GM19099 (cell line): ENCODE data around the gene NRXN2.

ENCODE experiments used
- POLR2A ChIP-seq: IDR thresholded peaks from 3 replicates; pipeline ENCODE4 v1.6.1; 2011; ENCODE audit warnings: low read depth; ENCODE audit not compliant: insufficient read length; ENCODE audit errors: extremely low read depth

NRXN2 gene

GRCh38 chr11:64723117-64723906 is at the start of gene NRXN2:
Gene NRXN2 (minus strand): TSS chr11:64723197. CDS start chr11:64713699, 9,498 bp downstream.
- peak; percentile 9 for TF ChIP-seq POLR2A

- TF ChIP-seq POLR2A: no peak
Observed at GRCh38 chr11:64772303-64773018, 49.5 kb upstream of the NRXN2 start.

- no peak for TF ChIP-seq POLR2A
Observed at GRCh38 chr11:64771861-64772260, 48.9 kb upstream of the NRXN2 start.

GRCh38 chr11:64770120-64770519 is 47.1 kb upstream of the NRXN2 start:
- no peak for TF ChIP-seq POLR2A

- TF ChIP-seq POLR2A: no peak
Observed at GRCh38 chr11:64769283-64769682, 46.3 kb upstream of the NRXN2 start.

GRCh38 chr11:64768300-64768694 is 45.3 kb upstream of the NRXN2 start:
- no peak for TF ChIP-seq POLR2A

GRCh38 chr11:64767344-64768299 is 44.6 kb upstream of the NRXN2 start:
- no peak for TF ChIP-seq POLR2A

GRCh38 chr11:64766881-64767280 is 43.9 kb upstream of the NRXN2 start:
- no peak for TF ChIP-seq POLR2A

- no peak for TF ChIP-seq POLR2A
Observed at GRCh38 chr11:64765851-64766665, 43.1 kb upstream of the NRXN2 start.

GRCh38 chr11:64765291-64765850 is 42.4 kb upstream of the NRXN2 start:
- no peak for TF ChIP-seq POLR2A

- TF ChIP-seq POLR2A: no peak
Observed at GRCh38 chr11:64764753-64765152, 41.8 kb upstream of the NRXN2 start.

- TF ChIP-seq POLR2A: no peak
Observed at GRCh38 chr11:64764040-64764611, 41.1 kb upstream of the NRXN2 start.

GRCh38 chr11:64763526-64764039 is 40.6 kb upstream of the NRXN2 start:
- peak; percentile 33 for TF ChIP-seq POLR2A
